Bronchial epithelial cell (primary cell): ENCODE results near the gene CLCN1. TPM values are rescaled to one million over a fixed set of nuclear protein-coding genes. Genes with fewer than 3 reads are reported as not detected.

ENCODE experiments used
- DNase-seq: peaks from one replicate; pipeline ENCODE4 v3.0.0-alpha.2; 2010; ENCODE audit warnings: low read depth
- FAIRE-seq: peaks from 2 replicates; lab custom pipeline; 2011; peaks lifted over from hg19 to GRCh38; lab: Jason Lieb, UNC
- H3K27me3 ChIP-seq: 2 replicates; pipeline ENCODE4 v1.5.1; 2011; ENCODE audit warnings: low read length; ENCODE audit not compliant: control insufficient read depth, insufficient read depth
- H3K36me3 ChIP-seq: 2 replicates; pipeline ENCODE4 v1.5.1; 2011; ENCODE audit warnings: low read length; ENCODE audit not compliant: control insufficient read depth, insufficient read depth
- H3K4me3 ChIP-seq: 2 replicates; pipeline ENCODE4 v1.5.1; 2011; ENCODE audit warnings: mild to moderate bottlenecking, low read depth, low read length, control low read depth
- CTCF ChIP-seq: IDR thresholded peaks from 2 replicates; pipeline ENCODE4 v1.5.1; 2011; ENCODE audit warnings: mild to moderate bottlenecking, moderate library complexity, low read length, control low read depth, inconsistent platforms; ENCODE audit not compliant: insufficient read depth, severe bottlenecking
- total RNA-seq: library from RNA; depleted of rRNA; stranded (reverse); fragments of >200 nt; gene quantifications from 2 replicates; pipeline ENCODE4 v1.2.1, GENCODE V29; 2014

The CLCN1 gene
- total RNA-seq, 1 donor from 2014 or later: under 0.01 TPM

- Histone ChIP-seq H3K36me3 (no peaks in the 10 kb centered on the region), H3K4me3 (no peak overlapping the region), H3K27me3 (no peaks in the 10 kb centered on the region)
- FAIRE-seq (no peak), DNase-seq (no peak)
- no peak for TF ChIP-seq CTCF
These were observed 21.3 kb downstream of the CLCN1 start for GRCh38 chr7:143337216-143337615.

GRCh38 chr7:143341842-143342241, 25.9 kb downstream of the CLCN1 start:
- no peak for TF ChIP-seq CTCF
- FAIRE-seq (no peak), DNase-seq (no peak)
- Histone ChIP-seq H3K27me3 (peaks cover 2% of the 10 kb centered on the region), H3K36me3 (no peaks in the 10 kb centered on the region), H3K4me3 (no peak overlapping the region)

GRCh38 chr7:143343596-143343995, 27.7 kb downstream of the CLCN1 start:
- Histone ChIP-seq H3K27me3 (peaks cover 2% of the 10 kb centered on the region), H3K4me3 (no peak overlapping the region), H3K36me3 (no peaks in the 10 kb centered on the region)
- DNase-seq: no peak
- no peak for FAIRE-seq
- TF ChIP-seq CTCF: no peak

GRCh38 chr7:143345428-143345900, 29.6 kb downstream of the CLCN1 start:
- Histone ChIP-seq H3K36me3 (no peaks in the 10 kb centered on the region), H3K4me3 (peak overlapping the region; percentile 20), H3K27me3 (peaks cover 2% of the 10 kb centered on the region)
- no peak for FAIRE-seq
- peak; percentile 90 for TF ChIP-seq CTCF
- DNase-seq: peak; percentile 50

GRCh38 chr7:143346018-143346417, 30.1 kb downstream of the CLCN1 start:
- no peak overlapping the region for H3K4me3 ChIP-seq
- H3K36me3 ChIP-seq: no peaks in the 10 kb centered on the region
- no peak for TF ChIP-seq CTCF
- DNase-seq (no peak), FAIRE-seq (no peak)
- peaks cover 2% of the 10 kb centered on the region for H3K27me3 ChIP-seq

GRCh38 chr7:143347950-143348349, 32.0 kb downstream of the CLCN1 start:
- Histone ChIP-seq H3K4me3 (no peak overlapping the region), H3K27me3 (peaks cover 2% of the 10 kb centered on the region), H3K36me3 (no peaks in the 10 kb centered on the region)
- no peak for DNase-seq
- FAIRE-seq: no peak
- no peak for TF ChIP-seq CTCF
